HL-60 (cell line): ENCODE data around the gene FES.
A peak's percentile ranks its signal among the peaks of the same experiment; 100 is the strongest.

Source experiments
- DNase-seq, 2 experiments: peaks; one replicate each; pipeline ENCODE4 v3.0.0-alpha.2; 2010 to 2020; ENCODE audit warnings: low read depth in 1 of 2, low spot score in 1 of 2
- H3K27ac ChIP-seq: fragments of 250-450 bp; sonication (Bioruptor Pico); replicated peaks from 2 replicates; pipeline ENCODE4 v1.5.1; 2020; ENCODE audit warnings: mild to moderate bottlenecking, moderate library complexity
- H3K27me3 ChIP-seq: fragments of 250-450 bp; sonication (Bioruptor Pico); 2 replicates; pipeline ENCODE4 v1.5.1; 2021; ENCODE audit warnings: mild to moderate bottlenecking, moderate library complexity; ENCODE audit not compliant: insufficient read depth, poor library complexity, severe bottlenecking
- H3K4me3 ChIP-seq: replicated peaks from 2 replicates; pipeline ENCODE4 v1.5.1; 2011; ENCODE audit warnings: mild to moderate bottlenecking, control low read depth, low read length; ENCODE audit not compliant: insufficient read depth
- GABPA ChIP-seq: IDR thresholded peaks from 2 replicates; pipeline ENCODE4 v1.6.1; 2012; ENCODE audit warnings: low read depth
- POLR2AphosphoS5 ChIP-seq: IDR thresholded peaks from 2 replicates; pipeline ENCODE4 v1.6.1; 2012; ENCODE audit warnings: low read depth
- SPI1 ChIP-seq: IDR thresholded peaks from 2 replicates; pipeline ENCODE4 v1.6.1; 2012; ENCODE audit warnings: low read depth, mild to moderate bottlenecking, borderline replicate concordance
- TF ChIP-seq, protein P1 (sequence below): IDR thresholded peaks from one replicate; pipeline ENCODE4 v1.5.1; 2011; ENCODE audit warnings: low read length, control low read depth, inconsistent platforms; ENCODE audit not compliant: insufficient read depth
- TF ChIP-seq, protein P2 (sequence below): IDR thresholded peaks from 2 replicates; pipeline ENCODE4 v1.6.1; 2012; ENCODE audit warnings: low read depth; ENCODE audit not compliant: insufficient replicate concordance

Gene FES

GRCh38 chr15:90885432-90886290, 1.4 kb downstream of the FES start:
- Histone ChIP-seq H3K27me3 (no peaks in the 10 kb centered on the region), H3K27ac (peak overlapping the region; percentile 94), H3K4me3 (peak overlapping the region; percentile 81)
- peak; percentile 82 to 95 for DNase-seq
- TF ChIP-seq POLR2AphosphoS5, result peak; percentile 11; the same call in 1 of the 2 replicates
- no peak for TF ChIP-seq GABPA
- TF ChIP-seq, protein P1, sequence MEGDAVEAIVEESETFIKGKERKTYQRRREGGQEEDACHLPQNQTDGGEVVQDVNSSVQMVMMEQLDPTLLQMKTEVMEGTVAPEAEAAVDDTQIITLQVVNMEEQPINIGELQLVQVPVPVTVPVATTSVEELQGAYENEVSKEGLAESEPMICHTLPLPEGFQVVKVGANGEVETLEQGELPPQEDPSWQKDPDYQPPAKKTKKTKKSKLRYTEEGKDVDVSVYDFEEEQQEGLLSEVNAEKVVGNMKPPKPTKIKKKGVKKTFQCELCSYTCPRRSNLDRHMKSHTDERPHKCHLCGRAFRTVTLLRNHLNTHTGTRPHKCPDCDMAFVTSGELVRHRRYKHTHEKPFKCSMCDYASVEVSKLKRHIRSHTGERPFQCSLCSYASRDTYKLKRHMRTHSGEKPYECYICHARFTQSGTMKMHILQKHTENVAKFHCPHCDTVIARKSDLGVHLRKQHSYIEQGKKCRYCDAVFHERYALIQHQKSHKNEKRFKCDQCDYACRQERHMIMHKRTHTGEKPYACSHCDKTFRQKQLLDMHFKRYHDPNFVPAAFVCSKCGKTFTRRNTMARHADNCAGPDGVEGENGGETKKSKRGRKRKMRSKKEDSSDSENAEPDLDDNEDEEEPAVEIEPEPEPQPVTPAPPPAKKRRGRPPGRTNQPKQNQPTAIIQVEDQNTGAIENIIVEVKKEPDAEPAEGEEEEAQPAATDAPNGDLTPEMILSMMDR, result peak; percentile 72
- TF ChIP-seq SPI1, result peak; percentile 92

GRCh38 chr15:90886291-90886614, 1.9 kb downstream of the FES start:
- H3K27me3 ChIP-seq, result no peaks in the 10 kb centered on the region
- no peak for TF ChIP-seq POLR2AphosphoS5
- TF ChIP-seq, protein P1, result no peak
- peak overlapping the region; percentile 94 for H3K27ac ChIP-seq
- peak overlapping the region; percentile 81 for H3K4me3 ChIP-seq
- DNase-seq, result no peak

GRCh38 chr15:90887037-90887481, 2.8 kb downstream of the FES start:
- Histone ChIP-seq H3K4me3 (no peak overlapping the region), H3K27me3 (no peaks in the 10 kb centered on the region), H3K27ac (peak overlapping the region; percentile 8; the same call in 1 of the 2 replicates)
- no peak for DNase-seq
- TF ChIP-seq GABPA, result no peak
- TF ChIP-seq, protein P1, result no peak
- TF ChIP-seq, protein P2, sequence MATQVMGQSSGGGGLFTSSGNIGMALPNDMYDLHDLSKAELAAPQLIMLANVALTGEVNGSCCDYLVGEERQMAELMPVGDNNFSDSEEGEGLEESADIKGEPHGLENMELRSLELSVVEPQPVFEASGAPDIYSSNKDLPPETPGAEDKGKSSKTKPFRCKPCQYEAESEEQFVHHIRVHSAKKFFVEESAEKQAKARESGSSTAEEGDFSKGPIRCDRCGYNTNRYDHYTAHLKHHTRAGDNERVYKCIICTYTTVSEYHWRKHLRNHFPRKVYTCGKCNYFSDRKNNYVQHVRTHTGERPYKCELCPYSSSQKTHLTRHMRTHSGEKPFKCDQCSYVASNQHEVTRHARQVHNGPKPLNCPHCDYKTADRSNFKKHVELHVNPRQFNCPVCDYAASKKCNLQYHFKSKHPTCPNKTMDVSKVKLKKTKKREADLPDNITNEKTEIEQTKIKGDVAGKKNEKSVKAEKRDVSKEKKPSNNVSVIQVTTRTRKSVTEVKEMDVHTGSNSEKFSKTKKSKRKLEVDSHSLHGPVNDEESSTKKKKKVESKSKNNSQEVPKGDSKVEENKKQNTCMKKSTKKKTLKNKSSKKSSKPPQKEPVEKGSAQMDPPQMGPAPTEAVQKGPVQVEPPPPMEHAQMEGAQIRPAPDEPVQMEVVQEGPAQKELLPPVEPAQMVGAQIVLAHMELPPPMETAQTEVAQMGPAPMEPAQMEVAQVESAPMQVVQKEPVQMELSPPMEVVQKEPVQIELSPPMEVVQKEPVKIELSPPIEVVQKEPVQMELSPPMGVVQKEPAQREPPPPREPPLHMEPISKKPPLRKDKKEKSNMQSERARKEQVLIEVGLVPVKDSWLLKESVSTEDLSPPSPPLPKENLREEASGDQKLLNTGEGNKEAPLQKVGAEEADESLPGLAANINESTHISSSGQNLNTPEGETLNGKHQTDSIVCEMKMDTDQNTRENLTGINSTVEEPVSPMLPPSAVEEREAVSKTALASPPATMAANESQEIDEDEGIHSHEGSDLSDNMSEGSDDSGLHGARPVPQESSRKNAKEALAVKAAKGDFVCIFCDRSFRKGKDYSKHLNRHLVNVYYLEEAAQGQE, result no peak
- TF ChIP-seq POLR2AphosphoS5, result no peak
- no peak for TF ChIP-seq SPI1

GRCh38 chr15:90889313-90889730, 5.0 kb downstream of the FES start:
- H3K4me3 ChIP-seq, result no peak overlapping the region
- H3K27ac ChIP-seq, result no peak overlapping the region
- no peak for DNase-seq
- no peaks in the 10 kb centered on the region for H3K27me3 ChIP-seq
- TF ChIP-seq, protein P1, result no peak
- 0 out of 2 replicates have a peak, but pooled peaks have one; percentile 22 for TF ChIP-seq POLR2AphosphoS5
